Measurements from ENCODE around the gene WNT5B. TPM values are rescaled to one million over a fixed set of nuclear protein-coding genes. Genes with fewer than 3 reads are reported as not detected.
A peak's percentile ranks its signal among the peaks of the same experiment; 100 is the strongest.

The WNT5B gene
- polyA plus RNA-seq, 1 of the 3 experiments (the other 2 are of a cell fraction): 29.3 TPM

- CTCF ChIA-PET: interaction anchor here (1.1 kb wide), 1 partner anchor 496 kb away, joined by 3 read pairs; no protein-coding TSS in a partner anchor
- POLR2A ChIA-PET: no interaction called here
- no peak for TF ChIP-seq EP300 (IDR thresholded peaks at IDR 0.05; ENCODE audit: borderline replicate concordance in 1 of 2, low read depth in 1 of 2, low read length in 1 of 2)
- peak; percentile 84; the same call in 1 of the 2 replicates for TF ChIP-seq USF1 (IDR thresholded peaks at IDR 0.05; ENCODE audit: borderline replicate concordance, low read depth)
These were observed 15.2 kb upstream of the WNT5B start for GRCh38 chr12:1613860-1614259.

GRCh38 chr12:1614360-1614759, 14.7 kb upstream of the WNT5B start:
- no peak overlapping the region for H2AFZ ChIP-seq (ENCODE audit: low read depth)
- CTCF ChIA-PET: interaction anchor here (0.7 to 1.1 kb wide), 2 partner anchors 9 to 496 kb away, joined by 3 read pairs; no protein-coding TSS in a partner anchor
- no peaks in the 10 kb centered on the region for H3K27me3 ChIP-seq (ENCODE audit: insufficient read depth)
- H3K4me3 ChIP-seq (ENCODE audit: low read depth in 2 of 2, low read length in 1 of 2): no peak overlapping the region
- WGBS (ENCODE audit: low lambda C conversion rate): 97% methylated on average over 3 of the region's 6 CpGs
- H4K20me1 ChIP-seq (ENCODE audit: insufficient read depth): peaks cover 12% of the 10 kb centered on the region; the same call in 1 of the 2 replicates
- no peak for DNase-seq
- peaks cover 0 to 18% of the 10 kb centered on the region in 2 experiments; a peak in 3 of 4 replicates for H3K4me1 ChIP-seq (ENCODE audit: control insufficient read depth in 1 of 2, insufficient read depth in 2 of 2, low read depth in 1 of 2, low read length in 1 of 2)
- H3K9me3 ChIP-seq: no peaks in the 10 kb centered on the region
- no peak overlapping the region for H3K27ac ChIP-seq (ENCODE audit: low read depth in 2 of 2, low read length in 1 of 2)
- peaks cover 92% of the 10 kb centered on the region for H3K79me2 ChIP-seq (ENCODE audit: insufficient read depth)
- no peak overlapping the region for H3K9ac ChIP-seq
- H3K4me2 ChIP-seq: no peak overlapping the region
- H3K9me2 ChIP-seq: no peaks in the 10 kb centered on the region
- peaks cover 19% of the 10 kb centered on the region for H3F3A ChIP-seq (replicated peaks; ENCODE audit: insufficient read depth)
- TF ChIP-seq ELF1 (IDR thresholded peaks at IDR 0.05) (no peak), EZH2phosphoT487 (IDR thresholded peaks at IDR 0.05; ENCODE audit: borderline replicate concordance, low read depth) (no peak), RXRA (IDR thresholded peaks at IDR 0.05; ENCODE audit: borderline replicate concordance, low read depth) (no peak), NFIC (IDR thresholded peaks at IDR 0.05; ENCODE audit: borderline replicate concordance) (no peak), TAF1 (IDR thresholded peaks at IDR 0.05; ENCODE audit: borderline replicate concordance, low read depth, low read length) (no peak), SIN3A (IDR thresholded peaks at IDR 0.05; ENCODE audit: borderline replicate concordance, low read depth, low read length) (no peak), JUND (IDR thresholded peaks at IDR 0.05) (no peak)
- no peaks in the 10 kb centered on the region for H3K36me3 ChIP-seq (replicated peaks in 1 of 2; ENCODE audit: control insufficient read depth in 1 of 2, insufficient read depth in 2 of 2, low read length in 1 of 2)
- POLR2A ChIA-PET: no interaction called here

More at GRCh38 chr12:1613860-1614259, 15.2 kb upstream of the WNT5B start:
- Histone ChIP-seq H3K9ac (no peak overlapping the region), H3K4me2 (no peak overlapping the region), H2AFZ (ENCODE audit: low read depth) (no peak overlapping the region), H3F3A (replicated peaks; ENCODE audit: insufficient read depth) (peaks cover 19% of the 10 kb centered on the region), H3K27ac (ENCODE audit: low read depth in 2 of 2, low read length in 1 of 2) (no peak overlapping the region), H3K9me3 (no peaks in the 10 kb centered on the region), H3K79me2 (ENCODE audit: insufficient read depth) (peaks cover 94% of the 10 kb centered on the region), H3K36me3 (replicated peaks in 1 of 2; ENCODE audit: control insufficient read depth in 1 of 2, insufficient read depth in 2 of 2, low read length in 1 of 2) (no peaks in the 10 kb centered on the region), H3K4me1 (ENCODE audit: control insufficient read depth in 1 of 2, insufficient read depth in 2 of 2, low read depth in 1 of 2, low read length in 1 of 2) (peaks cover 0 to 23% of the 10 kb centered on the region in 2 experiments; a peak in 3 of 4 replicates), H4K20me1 (ENCODE audit: insufficient read depth) (peaks cover 12% of the 10 kb centered on the region; the same call in 1 of the 2 replicates), H3K27me3 (ENCODE audit: insufficient read depth) (no peaks in the 10 kb centered on the region), H3K9me2 (no peaks in the 10 kb centered on the region), H3K4me3 (ENCODE audit: low read depth in 2 of 2, low read length in 1 of 2) (no peak overlapping the region)
- no peak for DNase-seq
- WGBS (ENCODE audit: low lambda C conversion rate): 98% methylated on average over 4 of the region's 4 CpGs

Data from SK-N-SH (cell line).